Panc1 (cell line): ENCODE results near the gene LRIT1. TPM values are rescaled to one million over a fixed set of nuclear protein-coding genes. Genes with fewer than 3 reads are reported as not detected.

Source experiments
- ATAC-seq: fragments of 200-7000 bp; cut with Tn5 transposase; 2 replicates; pipeline ENCODE4 v1.9.1; 2020; ENCODE audit warnings: mild to moderate bottlenecking, moderate library complexity
- BruUV-seq: library from RNA; stranded (reverse); fragments of 400-500 nt; replicated peaks from 2 replicates; lab custom pipeline; 2021; lab: Mats Ljungman, UMichigan
- CTCF ChIA-PET: fragments of 300-600 bp; sonication (Branson Sonifier 250); formaldehyde crosslinking; loops from one replicate; lab custom pipeline; 2022; ENCODE audit warnings: antibody characterized with exemption; lab: Charles Lee
- POLR2A ChIA-PET: fragments of 300-600 bp; sonication (Branson Sonifier 250); formaldehyde crosslinking; loops from one replicate; lab custom pipeline; 2022; ENCODE audit warnings: antibody characterized with exemption; lab: Charles Lee
- DNase-seq: peaks from one replicate; pipeline ENCODE4 v3.0.0-alpha.2; 2010; ENCODE audit warnings: low read depth, low spot score
- H3K27ac ChIP-seq: 2 replicates; pipeline ENCODE4 v1.5.1; 2011; ENCODE audit warnings: mild to moderate bottlenecking, low read length, inconsistent platforms
- H3K27me3 ChIP-seq: fragments of 200-500 bp; sonication (Bioruptor generic); 2 replicates; pipeline ENCODE4 v1.6.0; 2014; ENCODE audit warnings: low read length, inconsistent platforms; ENCODE audit not compliant: control insufficient read depth, insufficient read depth
- H3K36me3 ChIP-seq: fragments of 200-500 bp; sonication (Bioruptor generic); 2 replicates; pipeline ENCODE4 v1.5.1; 2014; ENCODE audit warnings: inconsistent platforms, mild to moderate bottlenecking, low read length, moderate library complexity; ENCODE audit not compliant: control insufficient read depth, insufficient read depth
- H3K4me1 ChIP-seq: 2 replicates; pipeline ENCODE4 v1.5.1; 2011; ENCODE audit warnings: inconsistent platforms, mild to moderate bottlenecking, low read length, moderate library complexity; ENCODE audit not compliant: control insufficient read depth, insufficient read depth
- H3K4me3 ChIP-seq, 2 experiments: 2 replicates each; pipeline ENCODE4 v1.5.1; 2011 to 2012; ENCODE audit warnings: low read depth in 2 of 2, low read length in 2 of 2, mild to moderate bottlenecking in 2 of 2, inconsistent platforms in 1 of 2, moderate library complexity in 1 of 2
- H3K9me3 ChIP-seq: fragments of 200-500 bp; sonication (Bioruptor generic); 2 replicates; pipeline ENCODE4 v1.5.1; 2014; ENCODE audit warnings: low read depth, mild to moderate bottlenecking, inconsistent platforms, low read length, moderate library complexity; ENCODE audit not compliant: control insufficient read depth, insufficient read depth
- CTCF ChIP-seq: fragments of 450-650 bp; IDR thresholded peaks from 2 replicates; pipeline ENCODE4 v1.5.1; 2017; ENCODE audit warnings: mild to moderate bottlenecking
- POLR2AphosphoS5 ChIP-seq: IDR thresholded peaks from 2 replicates; pipeline ENCODE4 v1.6.1; 2012; ENCODE audit warnings: mild to moderate bottlenecking, low read depth, low read length, moderate library complexity
- REST ChIP-seq, 2 experiments: IDR thresholded peaks; 2 replicates each; pipeline ENCODE4 v1.6.1; 2011 to 2012; ENCODE audit warnings: low read depth in 2 of 2, control low read depth in 1 of 2, low read length in 1 of 2, mild to moderate bottlenecking in 1 of 2, moderate library complexity in 1 of 2; ENCODE audit not compliant: insufficient read depth in 1 of 2
- SIN3A ChIP-seq: IDR thresholded peaks from 2 replicates; pipeline ENCODE4 v1.6.1; 2012; ENCODE audit warnings: low read depth, mild to moderate bottlenecking, low read length, moderate library complexity, borderline replicate concordance; ENCODE audit not compliant: insufficient read depth
- TCF7L2 ChIP-seq: IDR thresholded peaks from 2 replicates; pipeline ENCODE4 v1.6.1; 2011; ENCODE audit warnings: mild to moderate bottlenecking, low read depth, low read length, inconsistent platforms
- in situ Hi-C: cut with HindIII; loops from 2 replicates; pipeline ENCODE4 v1.10.0; 2016; ENCODE audit warnings: low sequenced_read_pairs, low pct_unique_long_range_greater_than_20kb
- intact Hi-C: fragments of 100-400 bp; cut with micrococcal nuclease; formaldehyde crosslinking; loops from one replicate; pipeline ENCODE4 v1.10.0; 2022; ENCODE audit not compliant: unreplicated experiment
- total RNA-seq: library from RNA; stranded (reverse); gene quantifications from one replicate; pipeline ENCODE4 v1.2.1, GENCODE V29; 2021; ENCODE audit not compliant: unreplicated experiment

Gene LRIT1
- total RNA-seq, 1 experiment from 2014 or later = not detected

- DNase-seq (no peak), ATAC-seq (no peak)
- no peaks in the 10 kb centered on the region for H3K4me1 ChIP-seq
- no peaks in the 10 kb centered on the region for H3K9me3 ChIP-seq
- in situ Hi-C loops (no loop called here), intact Hi-C loops (no loop called here)
- no peak overlapping the region for H3K27ac ChIP-seq
- H3K4me3 ChIP-seq = no peak overlapping the region
- peaks cover 12% of the 10 kb centered on the region; the same call in 1 of the 2 replicates for H3K27me3 ChIP-seq
- ChIA-PET CTCF (no interaction called here), POLR2A (no interaction called here)
- no peak for TF ChIP-seq SIN3A
- no peak for TF ChIP-seq POLR2AphosphoS5
- no peak for TF ChIP-seq CTCF
- TF ChIP-seq TCF7L2 = no peak
- no peak for TF ChIP-seq REST (IDR thresholded peaks at IDR 0.05; ENCODE audit: insufficient read depth in 1 of 2, low read depth in 2 of 2, low read length in 1 of 2)
- BruUV-seq = no TSS peak
- no peaks in the 10 kb centered on the region for H3K36me3 ChIP-seq
Measured at GRCh38 chr10:84188815-84189214, 52.5 kb downstream of the LRIT1 start.

- Histone ChIP-seq H3K27ac (no peak overlapping the region), H3K4me1 (no peaks in the 10 kb centered on the region), H3K27me3 (peaks cover 3% of the 10 kb centered on the region; the same call in 1 of the 2 replicates), H3K36me3 (no peaks in the 10 kb centered on the region), H3K4me3 (no peak overlapping the region), H3K9me3 (no peaks in the 10 kb centered on the region)
- no peak for ATAC-seq
- TF ChIP-seq CTCF (no peak), REST (IDR thresholded peaks at IDR 0.05; ENCODE audit: insufficient read depth in 1 of 2, low read depth in 2 of 2, low read length in 1 of 2) (no peak), POLR2AphosphoS5 (no peak), TCF7L2 (no peak), SIN3A (no peak)
- ChIA-PET POLR2A (no interaction called here), CTCF (no interaction called here)
- no peak for DNase-seq
- no TSS peak for BruUV-seq
- intact Hi-C loops (no loop called here), in situ Hi-C loops (no loop called here)
Measured at GRCh38 chr10:84185526-84186175, 55.7 kb downstream of the LRIT1 start.
